NCI-H526 (cell line): ENCODE data around the gene STEEP1.

Experiments
- DNase-seq, 2 experiments: peaks; one replicate each; lab custom pipeline; 2025; lab: John Stamatoyannopoulos, UW

The STEEP1 gene

GRCh38 chrX:119565107-119565663 lies at the start of gene STEEP1:
STEEP1 (minus strand) TSS chrX:119565409; CDS start chrX:119565355, 54 bp downstream.
- DNase-seq, result peak; percentile 92 to 94

GRCh38 chrX:119614776-119615175 lies 49.6 kb upstream of the STEEP1 start:
- DNase-seq, result no peak

DNA sequence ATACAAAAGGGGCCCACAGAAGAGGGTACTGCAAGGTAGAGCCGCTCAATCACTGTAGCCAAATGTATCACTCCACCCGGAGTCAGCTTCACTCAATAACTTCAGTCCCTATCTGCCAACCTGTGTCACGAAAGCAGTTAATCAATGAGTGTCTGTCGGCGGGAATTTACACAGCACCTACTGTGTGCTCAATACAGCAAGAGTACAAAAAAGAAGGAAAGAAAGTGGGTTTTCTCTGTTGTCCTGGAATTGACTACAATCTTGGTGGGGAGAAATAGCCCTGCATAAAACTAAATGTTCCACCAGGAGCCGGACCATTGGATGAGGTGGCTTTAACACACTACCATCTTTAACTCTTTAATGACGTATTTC lies 41.8 kb upstream of the STEEP1 start:
- peak in 1 of 2 experiments; percentile 8 for DNase-seq

DNA sequence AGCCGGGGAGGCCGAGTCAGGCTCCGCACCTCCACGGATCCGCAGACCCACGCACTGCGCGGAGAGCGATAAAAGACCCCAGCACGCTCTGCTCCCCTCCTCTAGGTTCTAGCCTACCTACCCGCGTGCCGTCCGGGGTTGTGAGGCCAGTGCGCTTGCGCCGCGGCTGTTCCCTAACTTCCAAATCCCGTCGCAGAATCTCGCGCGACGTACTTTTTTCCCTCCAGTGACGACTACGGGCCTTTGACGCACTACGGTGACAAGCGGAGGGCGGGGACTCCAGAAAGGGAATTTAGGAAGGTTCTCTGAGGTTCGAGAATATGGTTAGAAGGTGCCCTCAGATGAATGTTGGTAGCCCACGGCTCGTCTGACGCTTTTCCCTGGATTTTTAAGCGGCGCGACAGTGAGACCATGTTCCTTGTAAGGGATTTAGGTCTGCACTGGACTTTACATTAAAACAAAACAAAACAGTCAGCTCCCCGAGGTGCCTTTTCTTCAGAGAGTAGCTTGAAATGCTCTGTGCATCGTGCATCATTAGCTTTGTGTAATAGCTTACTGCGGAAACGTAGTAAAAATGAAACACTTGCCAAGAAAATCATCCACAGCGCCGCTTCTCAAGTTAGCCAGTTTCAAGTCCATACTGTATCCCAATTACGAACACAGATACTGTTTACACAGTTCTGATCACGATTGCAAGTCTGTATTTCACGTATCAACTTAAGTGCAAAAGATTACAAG lies 41.2 kb upstream of the STEEP1 start, which contains the start of gene NKRF:
Gene NKRF (minus strand): TSS at position 145 of the 738 bp plus-strand sequence.
- DNase-seq, result peak; percentile 75 to 94

GRCh38 chrX:119605464-119606279 lies 40.5 kb upstream of the STEEP1 start:
- peak in 1 of 2 experiments; percentile 55 for DNase-seq

DNA sequence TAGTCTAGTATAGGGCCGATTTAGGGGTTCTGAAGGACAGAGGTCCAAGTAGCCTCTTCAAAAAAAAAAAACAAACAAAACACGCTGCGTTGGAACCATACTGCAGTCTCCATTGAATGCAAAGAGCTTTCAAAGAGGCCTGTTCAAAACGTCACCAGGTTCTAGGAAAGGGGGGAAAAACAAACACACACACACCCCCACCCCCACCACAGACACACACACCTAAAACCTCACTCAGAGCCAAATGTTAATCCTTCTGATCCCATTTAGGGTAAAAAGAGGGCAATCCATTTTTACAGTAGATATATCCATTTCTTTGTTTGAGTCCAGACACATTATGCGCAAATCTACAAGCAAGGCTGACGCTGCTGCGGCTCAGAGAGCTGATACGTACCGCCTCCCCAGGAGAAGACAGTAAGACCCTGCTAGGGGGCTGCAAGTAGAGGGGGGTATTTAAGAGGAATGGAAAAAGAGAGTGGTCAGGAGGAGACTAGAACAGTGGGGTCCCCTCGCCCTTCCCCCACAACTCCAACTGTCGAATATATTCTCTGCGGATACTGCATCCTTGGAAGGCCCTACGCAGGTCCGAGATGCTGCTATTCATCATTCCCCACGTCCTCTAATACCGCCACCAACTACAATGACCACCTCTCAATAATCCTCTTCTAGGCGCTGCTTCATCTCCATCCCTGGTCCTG lies 39.7 kb upstream of the STEEP1 start:
- peak in 1 of 2 experiments; percentile 36 for DNase-seq

- no peak for DNase-seq
Measured at GRCh38 chrX:119602701-119603255, 37.6 kb upstream of the STEEP1 start.

- DNase-seq, result no peak
Measured at GRCh38 chrX:119589810-119590209, 24.6 kb upstream of the STEEP1 start.

DNA sequence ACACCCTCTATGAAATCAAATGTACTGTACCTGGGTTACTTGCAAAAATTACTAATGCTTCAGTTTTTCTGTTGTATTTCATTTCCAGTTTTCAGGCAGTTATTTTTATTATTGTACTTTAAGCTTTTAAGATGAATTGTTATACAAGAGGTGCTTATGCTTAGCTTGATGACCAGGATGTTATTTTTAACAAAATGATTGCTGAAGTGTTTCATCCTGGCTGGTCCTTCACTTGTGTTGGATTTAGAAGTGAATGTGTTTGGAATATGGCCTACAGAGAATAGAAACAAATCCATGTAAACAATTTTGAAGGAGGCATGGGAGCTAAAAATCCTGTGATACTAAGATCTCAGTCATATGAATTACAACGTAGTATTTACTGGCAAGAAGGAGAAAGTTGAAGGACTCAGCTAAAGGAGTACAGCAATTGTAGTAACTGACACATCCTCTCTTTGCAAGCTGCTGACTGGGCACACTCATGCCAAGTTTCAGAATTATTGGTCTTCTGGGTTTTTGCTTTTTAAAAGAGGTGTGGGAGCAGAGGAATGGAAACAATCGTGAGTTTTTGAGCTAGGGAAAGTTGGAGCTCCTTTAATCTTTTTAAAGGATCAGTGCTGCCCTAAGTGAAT lies 18.3 kb upstream of the STEEP1 start:
- DNase-seq, result no peak

GRCh38 chrX:119579414-119579813 lies 14.2 kb upstream of the STEEP1 start:
- no peak for DNase-seq

DNA sequence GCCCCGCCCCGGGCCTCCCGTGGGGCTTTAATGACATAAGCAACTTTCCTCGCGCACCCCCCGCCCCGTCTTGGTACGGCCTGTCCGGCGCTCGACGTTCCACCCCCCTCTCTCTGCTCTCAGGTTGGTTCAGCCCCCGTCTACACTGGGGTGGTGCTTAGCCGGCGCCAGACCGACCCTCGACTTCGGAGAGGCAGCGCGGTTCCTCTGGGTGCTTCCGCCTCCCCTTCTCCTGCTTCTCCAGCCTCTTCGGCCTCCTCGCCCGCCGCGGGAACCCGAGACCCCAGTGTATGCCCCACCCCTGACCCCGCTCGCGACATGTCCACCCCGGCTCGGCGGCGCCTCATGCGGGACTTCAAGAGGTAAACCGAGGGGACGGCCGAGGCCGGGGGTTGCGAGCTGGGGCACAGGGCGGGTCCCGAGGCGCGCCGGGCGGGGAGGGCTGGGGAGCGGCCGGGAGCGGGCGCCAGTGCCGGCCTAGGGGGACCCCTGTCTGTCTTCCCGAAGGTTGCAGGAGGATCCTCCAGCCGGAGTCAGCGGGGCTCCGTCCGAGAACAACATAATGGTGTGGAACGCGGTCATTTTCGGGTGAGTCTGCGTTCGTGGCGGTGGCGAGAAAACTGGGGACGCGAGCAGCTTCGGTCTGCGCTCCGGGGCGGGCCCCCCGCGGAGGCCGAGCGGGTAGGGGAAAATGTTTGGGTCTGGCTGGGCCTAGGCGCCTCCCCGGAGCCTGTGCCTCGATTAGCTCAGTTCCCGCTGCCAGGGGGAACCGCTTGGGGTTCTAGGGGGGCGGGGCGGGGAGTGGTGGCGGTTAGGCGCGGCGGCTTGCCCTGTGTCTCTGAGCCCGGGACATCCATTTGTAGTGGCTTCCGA lies 9.4 kb upstream of the STEEP1 start, which contains the start of gene UBE2A:
Gene UBE2A (plus strand): TSS at position 170 of the 873 bp plus-strand sequence. CDS start 149 bp downstream, at position 319.
- peak; percentile 73 to 94 for DNase-seq

GRCh38 chrX:119573840-119574393 lies 8.7 kb upstream of the STEEP1 start:
- no peak for DNase-seq

DNA sequence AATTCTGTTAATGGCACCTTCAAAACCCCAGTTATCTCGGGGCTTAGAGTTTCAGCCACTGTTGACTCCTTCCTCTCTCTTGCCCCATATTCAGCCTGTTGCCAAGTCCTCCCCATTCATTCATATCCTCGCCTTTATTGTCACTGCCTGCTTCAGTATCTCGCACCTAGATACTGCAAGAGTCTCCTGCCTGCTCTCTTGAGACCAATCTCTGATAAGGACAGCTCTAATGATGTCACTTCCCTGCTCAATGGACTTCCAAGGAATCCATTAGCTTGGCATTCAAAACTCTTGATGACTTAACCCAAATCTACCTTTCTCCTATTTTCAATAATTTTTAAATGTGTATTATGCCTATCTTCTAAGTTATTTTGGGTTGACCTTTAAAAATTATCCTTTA lies 8.0 kb upstream of the STEEP1 start:
- DNase-seq, result no peak

DNA sequence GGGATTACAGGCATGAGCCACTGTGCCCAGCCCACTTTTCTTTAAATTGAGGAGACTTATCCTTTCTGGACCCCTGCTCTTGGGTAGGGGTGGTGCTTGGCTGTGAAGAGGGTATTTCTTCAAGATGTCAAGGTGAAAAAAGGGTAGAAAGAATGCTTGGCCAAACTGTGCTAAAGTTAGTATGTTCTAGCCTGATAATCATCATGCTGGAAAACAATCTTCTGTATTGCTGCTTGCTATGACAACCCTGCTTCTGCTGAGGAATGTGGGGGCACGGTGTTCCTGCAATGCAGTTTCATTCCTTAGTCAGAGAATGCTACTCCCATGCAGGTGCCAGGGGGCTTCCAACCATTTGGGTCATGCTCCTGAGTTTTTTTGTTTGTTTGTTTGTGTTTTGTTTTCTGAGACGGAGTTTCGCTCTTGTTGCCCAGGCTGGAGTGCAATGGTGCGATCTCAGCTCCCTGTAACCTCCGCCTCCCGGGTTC lies 5.2 kb upstream of the STEEP1 start:
- DNase-seq, result no peak

DNA sequence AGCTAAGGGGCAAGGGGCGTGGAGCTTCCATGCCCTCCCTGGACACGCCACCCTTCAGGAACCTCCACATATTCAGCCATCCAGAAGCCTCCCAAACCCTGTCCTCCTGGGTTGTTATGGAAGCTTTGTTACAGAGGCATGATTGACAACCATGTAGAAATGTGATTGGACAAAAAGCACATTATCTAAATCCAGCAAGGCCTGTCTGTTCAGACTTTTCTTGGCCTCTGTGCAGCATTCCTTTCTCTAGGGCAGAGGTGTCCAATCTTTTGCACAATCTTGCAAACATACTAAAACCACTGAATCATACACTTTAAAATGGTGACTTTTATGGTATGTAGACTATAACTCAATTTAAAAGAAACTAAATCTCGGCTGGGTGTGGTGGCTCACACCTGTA lies 12.7 kb downstream of the STEEP1 start:
- no peak for DNase-seq

DNA sequence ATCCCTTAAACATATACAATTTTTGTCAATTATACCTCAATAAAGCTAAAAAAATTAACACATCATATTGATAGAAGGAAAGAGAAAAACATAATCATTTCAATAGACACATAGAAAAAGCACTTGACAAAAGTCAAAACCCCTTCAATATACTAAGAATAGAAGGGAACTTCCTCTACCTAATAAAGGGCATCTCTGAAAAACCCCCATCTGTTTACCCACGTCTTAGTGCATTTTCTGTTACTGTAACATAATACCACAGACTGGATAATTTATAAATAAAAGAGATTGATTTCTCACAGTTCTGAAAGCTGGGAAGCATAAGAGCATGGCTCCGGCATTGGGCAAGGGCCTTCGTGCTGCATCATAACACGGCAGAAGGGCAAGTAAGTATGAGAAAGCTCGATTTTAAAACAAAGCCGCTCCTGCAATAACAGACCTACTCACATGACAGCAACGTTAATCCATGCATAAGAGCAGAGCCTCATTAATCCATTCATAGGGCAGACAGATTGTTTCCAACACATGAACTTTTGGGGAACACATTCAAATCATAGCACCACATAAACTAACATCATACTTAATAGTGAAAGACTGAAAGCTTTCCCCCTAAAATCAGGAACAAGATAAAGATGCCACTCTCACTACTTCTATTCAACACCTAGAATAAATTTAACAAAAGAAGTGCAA lies 15.7 kb downstream of the STEEP1 start:
- DNase-seq, result no peak

DNA sequence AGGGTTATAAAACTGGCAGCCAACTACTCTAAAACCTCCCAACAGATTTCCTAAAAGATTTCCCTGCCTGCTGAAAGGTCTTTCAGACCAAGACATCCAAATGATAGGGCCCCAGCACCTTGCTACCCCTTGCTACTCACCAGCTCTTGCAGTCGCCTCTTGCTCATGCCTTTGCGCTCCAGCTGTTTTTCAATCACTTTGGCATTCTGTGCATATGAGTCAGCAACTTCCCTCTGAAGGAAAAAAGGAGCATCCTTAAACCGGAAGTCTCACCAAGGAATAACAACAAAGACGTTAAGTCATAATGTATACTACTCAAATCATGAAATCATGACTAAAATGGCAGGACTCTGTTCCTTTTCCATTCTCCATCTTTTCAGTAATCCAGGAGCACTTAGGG lies 24.0 kb downstream of the STEEP1 start:
- DNase-seq, result no peak

- no peak for DNase-seq
Measured at GRCh38 chrX:119539872-119540271, 25.3 kb downstream of the STEEP1 start.

DNA sequence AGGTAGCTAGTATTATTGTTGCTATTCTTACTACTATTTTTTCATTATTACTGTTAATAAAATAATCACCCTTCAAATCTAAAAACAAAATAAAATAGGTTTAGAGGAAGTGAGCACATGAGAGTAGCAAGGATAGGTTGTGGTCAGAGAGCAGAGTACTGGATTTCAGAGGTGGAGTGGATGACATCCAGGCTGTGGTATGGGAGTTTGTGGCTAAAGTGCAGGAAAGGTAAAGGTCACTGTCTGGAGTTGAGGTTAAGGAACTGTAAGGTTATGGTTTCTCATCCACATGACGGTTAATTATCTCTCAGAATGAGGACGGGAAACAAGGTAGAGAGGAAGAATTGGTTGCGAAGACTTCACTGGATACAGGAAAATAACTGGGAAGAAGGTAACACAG lies 27.7 kb downstream of the STEEP1 start:
- DNase-seq, result no peak
